HepG2 (cell line): ENCODE results near the gene NOL12. TPM values are rescaled to one million over a fixed set of nuclear protein-coding genes. Genes with fewer than 3 reads are reported as not detected.
A peak's percentile ranks its signal among the peaks of the same experiment; 100 is the strongest.

Experiments
- ATF5 ChIP-seq: sonication (generic); formaldehyde crosslinking; IDR thresholded peaks from 2 replicates; pipeline ENCODE4 v1.4.0; 2020; ENCODE audit warnings: mild to moderate bottlenecking, low read depth, missing genetic modification reagents
- CC2D1A ChIP-seq: sonication (generic); formaldehyde crosslinking; IDR thresholded peaks from 2 replicates; pipeline ENCODE4 v1.8.1; 2023; ENCODE audit warnings: mild to moderate bottlenecking, missing genetic modification reagents
- ELF4 ChIP-seq: sonication (generic); formaldehyde crosslinking; IDR thresholded peaks from 2 replicates; pipeline ENCODE4 v1.5.0; 2020; ENCODE audit warnings: missing genetic modification reagents, mild to moderate bottlenecking, moderate library complexity, borderline replicate concordance
- EP300 ChIP-seq, 3 experiments: sonication (generic) in 1 of 3; formaldehyde crosslinking in 1 of 3; IDR thresholded peaks; 2 replicates each; pipeline versions ENCODE4 v1.5.1 to v1.6.1; 2011 to 2020; ENCODE audit warnings: low read depth in 2 of 3, low read length in 2 of 3, borderline replicate concordance in 1 of 3, improper control_type of control experiment in 1 of 3, mild to moderate bottlenecking in 1 of 3, missing genetic modification reagents in 1 of 3, moderate library complexity in 1 of 3
- IRF2 ChIP-seq: IDR thresholded peaks from 2 replicates; pipeline ENCODE4 v1.6.1; 2018; ENCODE audit warnings: missing genetic modification reagents, missing compliant biosample characterization
- MTA1 ChIP-seq: sonication (generic); formaldehyde crosslinking; IDR thresholded peaks from 2 replicates; pipeline ENCODE4 v1.4.0; 2020; ENCODE audit warnings: missing genetic modification reagents, mild to moderate bottlenecking, borderline replicate concordance
- NFE2L1 ChIP-seq: sonication (generic); formaldehyde crosslinking; IDR thresholded peaks from 2 replicates; pipeline ENCODE4 v1.4.0; 2020; ENCODE audit warnings: missing genetic modification reagents, mild to moderate bottlenecking, borderline replicate concordance
- NR2F1 ChIP-seq, 2 experiments: fragments of 450-650 bp in 1 of 2; formaldehyde crosslinking in 1 of 2; IDR thresholded peaks; 2 replicates each; pipeline versions ENCODE4 v1.5.0 to v1.6.1; 2016 to 2020; ENCODE audit warnings: mild to moderate bottlenecking in 1 of 2, missing compliant biosample characterization in 1 of 2, missing genetic modification reagents in 1 of 2, moderate library complexity in 1 of 2
- PATZ1 ChIP-seq: sonication (generic); formaldehyde crosslinking; IDR thresholded peaks from 2 replicates; pipeline ENCODE4 v1.4.0; 2020; ENCODE audit warnings: missing genetic modification reagents
- RNF2 ChIP-seq: fragments of 450-650 bp; conservative IDR thresholded peaks from 2 replicates; pipeline ENCODE4 v1.6.1; 2016; ENCODE audit warnings: low read depth
- RORA ChIP-seq: sonication (generic); formaldehyde crosslinking; IDR thresholded peaks from 2 replicates; pipeline ENCODE4 v1.5.0; 2020; ENCODE audit warnings: mild to moderate bottlenecking, missing genetic modification reagents, moderate library complexity
- YEATS2 ChIP-seq: sonication (generic); formaldehyde crosslinking; IDR thresholded peaks from 2 replicates; pipeline ENCODE4 v1.4.0; 2020; ENCODE audit warnings: missing genetic modification reagents, borderline replicate concordance
- ZBTB21 ChIP-seq: sonication (generic); formaldehyde crosslinking; IDR thresholded peaks from 2 replicates; pipeline ENCODE4 v1.4.0; 2020; ENCODE audit warnings: missing genetic modification reagents
- ZBTB49 ChIP-seq: sonication (generic); formaldehyde crosslinking; IDR thresholded peaks from 2 replicates; pipeline ENCODE4 v1.4.0; 2020; ENCODE audit warnings: missing genetic modification reagents, borderline replicate concordance
- ZMYM2 ChIP-seq: sonication (generic); formaldehyde crosslinking; IDR thresholded peaks from 2 replicates; pipeline ENCODE4 v1.8.0; 2022; ENCODE audit warnings: mild to moderate bottlenecking, missing genetic modification reagents
- ZNF776 ChIP-seq: sonication (generic); formaldehyde crosslinking; IDR thresholded peaks from 2 replicates; pipeline ENCODE4 v1.4.0; 2020; ENCODE audit warnings: mild to moderate bottlenecking, missing genetic modification reagents
- ZNF891 ChIP-seq: sonication (generic); formaldehyde crosslinking; IDR thresholded peaks from 2 replicates; pipeline ENCODE4 v1.5.0; 2020; ENCODE audit warnings: mild to moderate bottlenecking, missing genetic modification reagents
- polyA plus RNA-seq, 8 experiments: library from polyadenylated mRNA; depleted of rRNA in 3 of 8; stranded (reverse) in 7 of 8; unstranded in 1 of 8; fragments of >200 nt; fragmentation: Illumina TruSeq in 4 of 8; extraction: Trizol in 4 of 8; gene quantifications; 2 replicates each; pipeline versions ENCODE4 v1.2.1 to v1.2.3, GENCODE V29; 2011 to 2016; ENCODE audit warnings: low read depth in 4 of 8, missing spikeins in 1 of 8, mixed read lengths in 1 of 8; ENCODE audit not compliant: insufficient read depth in 1 of 8
- total RNA-seq, 5 experiments: library from RNA; depleted of rRNA; stranded (reverse); fragments of >200 nt; fragmentation: Illumina TruSeq; extraction: Trizol; gene quantifications; 2 replicates each; pipeline ENCODE4 v1.2.3, GENCODE V29; 2016; ENCODE audit warnings: low read depth in 1 of 5
- TF ChIP-seq, protein P1 (sequence below): sonication (generic); formaldehyde crosslinking; IDR thresholded peaks from 2 replicates; pipeline ENCODE4 v1.4.0; 2020; ENCODE audit warnings: missing genetic modification reagents

The NOL12 gene
- total and polyA plus RNA-seq, 2 of the 13 experiments (the other 11 are each of a cell fraction or from before 2014, with no cell fraction given): 14.3 to 31.4 TPM

DNA sequence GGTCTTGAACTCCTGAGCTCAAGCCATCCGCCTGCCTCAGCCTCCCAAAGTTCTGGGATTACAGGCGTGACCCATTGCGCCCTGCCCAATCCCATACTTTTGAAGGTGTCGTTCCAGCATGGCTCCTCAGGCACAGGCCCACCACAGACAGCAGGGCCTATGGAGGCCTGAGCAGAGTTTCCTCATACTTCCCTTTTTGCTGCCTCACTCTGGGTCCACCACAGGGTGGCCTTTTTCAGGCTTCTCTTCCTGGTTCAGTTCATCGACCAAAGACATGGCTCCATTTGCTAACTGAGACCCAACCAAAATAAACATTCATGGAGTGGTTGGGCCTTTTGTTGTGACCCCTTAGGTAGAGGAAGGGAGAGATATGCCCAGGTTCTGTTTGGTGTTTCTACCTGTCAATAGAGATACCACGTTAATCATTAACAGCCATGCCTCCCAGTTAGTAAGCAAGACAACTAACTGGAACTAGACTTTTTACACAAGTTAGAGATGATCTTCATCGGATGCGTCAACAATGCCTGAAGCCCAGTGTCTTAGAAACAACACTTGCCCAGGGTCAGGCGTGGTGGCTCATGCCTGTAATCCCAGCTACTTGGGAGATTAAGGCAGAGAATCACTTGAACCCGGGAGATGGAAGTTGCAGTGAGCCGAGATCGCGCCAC lies 45.8 kb downstream of the NOL12 start (continued):
- no peak for TF ChIP-seq ZBTB49 (CRISPR knock-in tag)
- TF ChIP-seq ZNF776 (CRISPR knock-in tag): no peak
- 0 out of 2 replicates have a peak, but pooled peaks have one; percentile 37 for TF ChIP-seq RNF2
- TF ChIP-seq EP300 (IDR thresholded peaks at IDR 0.05; ENCODE audit: low read depth in 2 of 2, low read length in 2 of 2): no peak; a peak in 1 of 4 replicates
- 0 out of 2 replicates have a peak, but pooled peaks have one; percentile 25 for TF ChIP-seq EP300 (CRISPR knock-in tag; IDR thresholded peaks at IDR 0.05; ENCODE audit: borderline replicate concordance)
- TF ChIP-seq ZNF891: peak; percentile 70; the same call in 1 of the 2 replicates
- TF ChIP-seq CC2D1A: no peak
- TF ChIP-seq IRF2: peak; percentile 83
- TF ChIP-seq, protein P1, sequence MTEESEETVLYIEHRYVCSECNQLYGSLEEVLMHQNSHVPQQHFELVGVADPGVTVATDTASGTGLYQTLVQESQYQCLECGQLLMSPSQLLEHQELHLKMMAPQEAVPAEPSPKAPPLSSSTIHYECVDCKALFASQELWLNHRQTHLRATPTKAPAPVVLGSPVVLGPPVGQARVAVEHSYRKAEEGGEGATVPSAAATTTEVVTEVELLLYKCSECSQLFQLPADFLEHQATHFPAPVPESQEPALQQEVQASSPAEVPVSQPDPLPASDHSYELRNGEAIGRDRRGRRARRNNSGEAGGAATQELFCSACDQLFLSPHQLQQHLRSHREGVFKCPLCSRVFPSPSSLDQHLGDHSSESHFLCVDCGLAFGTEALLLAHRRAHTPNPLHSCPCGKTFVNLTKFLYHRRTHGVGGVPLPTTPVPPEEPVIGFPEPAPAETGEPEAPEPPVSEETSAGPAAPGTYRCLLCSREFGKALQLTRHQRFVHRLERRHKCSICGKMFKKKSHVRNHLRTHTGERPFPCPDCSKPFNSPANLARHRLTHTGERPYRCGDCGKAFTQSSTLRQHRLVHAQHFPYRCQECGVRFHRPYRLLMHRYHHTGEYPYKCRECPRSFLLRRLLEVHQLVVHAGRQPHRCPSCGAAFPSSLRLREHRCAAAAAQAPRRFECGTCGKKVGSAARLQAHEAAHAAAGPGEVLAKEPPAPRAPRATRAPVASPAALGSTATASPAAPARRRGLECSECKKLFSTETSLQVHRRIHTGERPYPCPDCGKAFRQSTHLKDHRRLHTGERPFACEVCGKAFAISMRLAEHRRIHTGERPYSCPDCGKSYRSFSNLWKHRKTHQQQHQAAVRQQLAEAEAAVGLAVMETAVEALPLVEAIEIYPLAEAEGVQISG: peak; percentile 83
- TF ChIP-seq RORA (CRISPR knock-in tag): no peak
- TF ChIP-seq NR2F1 (CRISPR knock-in tag; IDR thresholded peaks at IDR 0.05): no peak
- peak; percentile 69; the same call in 1 of the 2 replicates for TF ChIP-seq YEATS2
- TF ChIP-seq NFE2L1 (CRISPR knock-in tag): peak; percentile 95; the same call in 1 of the 2 replicates
- peak; percentile 78; the same call in 1 of the 2 replicates for TF ChIP-seq ELF4
- no peak for TF ChIP-seq ATF5 (CRISPR knock-in tag)
- no peak for TF ChIP-seq ZBTB21 (CRISPR knock-in tag)
- 0 out of 2 replicates have a peak, but pooled peaks have one; percentile 33 for TF ChIP-seq MTA1 (CRISPR knock-in tag)
- peak; percentile 37; the same call in 1 of the 2 replicates for TF ChIP-seq PATZ1 (CRISPR knock-in tag)
- peak; percentile 37; the same call in 1 of the 2 replicates for TF ChIP-seq ZMYM2 (CRISPR knock-in tag)
